HG03575 (cell line): ENCODE data around the gene NOSIP.

ENCODE experiments used
- ATAC-seq: cut with Tn5 transposase; IDR thresholded peaks from one replicate; pipeline ENCODE4 v1.9.1; 2021; ENCODE audit not compliant: unreplicated experiment, insufficient number of reproducible peaks, low FRiP score; ENCODE audit errors: extremely low read depth

NOSIP gene

DNA sequence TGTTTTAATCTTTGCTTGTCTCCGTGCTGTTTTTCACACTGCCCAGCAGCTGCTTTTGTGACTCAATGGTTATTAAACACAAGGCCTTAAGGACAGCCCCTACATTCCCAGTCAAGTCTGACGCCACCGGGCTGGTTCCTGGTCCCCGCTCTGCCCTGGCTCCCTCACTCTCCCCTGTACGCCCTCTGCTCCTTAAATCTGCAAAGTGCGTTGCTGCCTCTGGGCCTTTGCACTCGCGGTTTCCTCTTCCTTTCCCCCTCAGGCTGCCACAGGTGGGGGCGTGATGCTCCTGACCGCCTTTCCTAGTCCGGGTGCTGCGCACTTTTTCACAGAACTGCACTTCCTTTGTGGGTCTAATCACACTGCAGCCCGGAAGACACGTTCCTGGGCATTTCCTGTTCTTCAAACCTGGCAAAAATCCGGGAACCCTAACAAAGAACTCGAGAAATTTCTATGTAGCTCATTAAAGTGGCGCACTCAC, 25.6 kb downstream of the NOSIP start:
- no peak for ATAC-seq

DNA sequence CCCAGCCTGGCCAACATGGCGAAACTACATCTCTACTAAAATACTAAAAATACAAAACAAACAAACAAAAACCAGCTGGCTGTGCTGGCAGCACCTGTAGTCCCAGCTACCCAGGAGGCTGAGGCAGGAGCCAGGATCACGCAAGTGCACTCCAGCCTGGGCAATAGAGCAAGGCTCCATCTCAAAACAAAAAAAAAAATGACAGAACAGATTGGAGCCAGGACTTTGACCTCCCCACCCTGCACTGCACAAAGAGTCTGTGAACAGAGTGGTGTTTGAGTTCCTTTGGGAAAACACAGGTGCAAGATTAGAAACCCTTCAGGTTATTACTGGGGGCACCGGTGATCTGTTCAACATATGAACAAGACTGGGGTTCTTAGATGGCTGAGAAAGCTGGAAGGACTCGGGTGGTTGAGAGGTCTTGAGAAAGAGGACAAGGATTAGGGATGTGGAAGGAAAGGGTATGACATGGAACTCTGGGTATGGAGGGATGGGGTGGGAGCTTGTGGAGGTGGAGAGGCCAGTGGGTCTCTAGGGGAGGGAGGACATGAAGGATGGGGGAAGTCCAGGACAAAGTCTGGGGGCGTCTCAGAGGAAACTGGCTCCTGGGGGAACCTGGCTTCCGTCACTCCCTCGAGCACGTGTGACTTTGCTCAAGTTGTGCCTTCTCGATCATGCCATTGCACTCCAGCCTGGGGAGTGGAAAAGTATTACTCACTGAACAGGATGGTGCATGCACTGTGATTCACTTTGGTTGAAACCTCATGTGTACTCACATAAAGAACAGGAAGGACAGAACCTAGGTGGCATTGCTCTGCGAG, 26.7 kb downstream of the NOSIP start:
- no peak for ATAC-seq

DNA sequence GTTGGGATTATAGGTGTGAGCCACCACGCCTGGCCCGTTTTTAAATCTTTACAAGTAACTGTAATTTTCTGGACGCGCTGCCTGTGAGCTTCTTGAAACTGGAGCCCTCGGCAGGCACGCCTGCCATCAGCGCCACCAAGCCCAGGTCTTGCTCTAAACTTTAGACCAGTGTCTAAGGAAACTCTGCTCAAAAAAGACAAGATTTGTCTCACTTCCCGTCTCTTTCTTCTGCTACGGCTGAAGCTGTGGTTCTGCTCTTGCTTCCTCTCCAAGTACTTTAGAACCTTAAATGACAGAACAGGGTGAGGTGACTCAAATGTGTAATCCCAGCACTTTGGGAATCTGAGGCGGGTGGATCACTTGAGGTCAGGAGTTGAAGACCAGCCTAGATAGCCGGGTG, 27.6 kb downstream of the NOSIP start:
- ATAC-seq: no peak

DNA sequence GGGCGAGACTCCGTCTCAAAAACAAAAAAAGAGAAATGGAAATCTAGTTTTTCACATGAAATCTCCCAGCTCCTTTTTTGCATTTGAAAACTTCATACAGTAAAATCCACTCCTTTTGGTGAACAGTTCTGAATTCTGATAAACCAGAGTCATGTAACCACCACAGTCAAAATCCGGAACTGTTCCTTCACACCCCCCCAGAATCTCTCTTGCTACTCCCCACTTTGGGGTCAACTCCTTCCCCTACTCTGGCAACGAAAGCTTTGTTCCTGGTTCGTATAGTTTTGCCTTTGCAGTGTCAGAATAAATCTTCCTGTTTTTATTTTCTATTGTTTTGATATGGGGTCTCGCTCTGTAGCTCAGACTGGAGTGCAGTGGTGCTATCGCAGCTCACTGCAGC, 28.8 kb downstream of the NOSIP start:
- no peak for ATAC-seq

DNA sequence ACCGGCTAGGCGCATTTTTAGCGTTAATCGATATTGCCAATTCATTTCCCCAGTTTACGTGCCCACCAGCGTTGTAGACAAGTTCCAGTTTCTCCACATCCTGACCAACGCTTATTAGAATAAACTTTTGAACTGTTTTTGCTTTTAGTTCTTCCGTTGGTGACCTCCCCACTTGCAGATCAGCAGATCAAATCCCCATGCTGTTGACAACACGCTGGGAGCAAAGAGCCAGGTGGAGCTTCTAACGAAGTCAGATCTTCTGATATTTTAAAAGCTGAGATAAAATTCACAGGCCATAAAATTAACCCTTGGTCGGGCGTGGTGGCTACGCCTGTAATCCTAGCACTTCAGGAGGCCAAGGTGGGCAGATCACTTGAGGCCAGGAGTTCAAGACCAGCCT, 31.3 kb downstream of the NOSIP start:
- no peak for ATAC-seq

DNA sequence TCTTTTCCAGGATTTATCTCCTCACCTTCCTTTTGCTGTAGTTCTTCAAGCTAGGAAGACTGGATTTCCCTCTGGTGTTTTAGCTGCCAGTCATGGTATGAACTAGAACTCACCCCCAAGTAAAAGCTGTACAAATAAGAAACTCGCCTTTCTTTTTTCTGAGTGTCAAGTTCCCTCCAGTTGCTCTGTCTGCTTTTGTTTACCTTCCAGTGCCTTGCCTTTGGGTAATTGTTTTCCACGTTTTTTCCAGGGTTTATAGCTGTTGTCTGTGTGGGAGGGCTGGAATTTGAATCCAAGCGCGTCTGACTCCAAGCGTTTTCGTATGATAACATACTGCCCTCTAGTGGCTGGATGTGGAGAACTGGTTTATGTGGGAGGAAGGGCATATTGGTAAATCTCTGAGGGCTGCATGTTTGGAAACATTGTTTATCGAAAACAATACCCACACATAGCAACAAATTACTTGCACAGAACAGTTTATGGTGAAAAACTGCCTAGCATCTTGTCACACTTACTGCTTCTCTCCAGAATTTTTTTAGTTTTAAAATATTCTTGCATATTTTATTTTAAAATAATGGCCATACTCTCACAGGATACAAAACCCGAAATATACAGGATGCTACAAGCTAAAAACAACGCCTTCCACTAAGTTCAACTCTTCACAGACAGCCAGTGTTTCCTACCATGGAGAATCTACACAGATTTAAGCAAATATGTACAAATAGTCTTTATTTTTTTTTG, 33.4 kb downstream of the NOSIP start:
- ATAC-seq: no peak

DNA sequence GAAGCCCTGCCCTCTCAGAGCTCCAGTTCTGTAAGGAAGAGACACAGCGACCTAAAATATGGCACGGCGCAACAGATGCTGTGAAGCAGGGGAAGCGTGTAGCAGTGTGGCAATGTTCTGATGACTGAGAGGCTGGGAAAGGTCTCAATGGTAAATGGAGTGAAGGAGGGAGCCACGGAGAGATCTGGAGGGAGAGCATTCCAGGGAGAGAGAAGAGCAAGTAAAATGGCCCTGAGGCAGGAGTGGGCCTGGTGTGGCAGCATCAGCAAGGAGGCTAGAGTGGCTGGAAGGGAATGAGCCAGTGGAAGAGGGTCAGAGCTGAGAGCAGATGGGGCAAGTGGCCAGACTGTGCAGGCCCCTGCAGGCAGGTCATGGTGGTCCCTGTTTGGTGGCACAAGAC, 36.2 kb downstream of the NOSIP start:
- no peak for ATAC-seq

DNA sequence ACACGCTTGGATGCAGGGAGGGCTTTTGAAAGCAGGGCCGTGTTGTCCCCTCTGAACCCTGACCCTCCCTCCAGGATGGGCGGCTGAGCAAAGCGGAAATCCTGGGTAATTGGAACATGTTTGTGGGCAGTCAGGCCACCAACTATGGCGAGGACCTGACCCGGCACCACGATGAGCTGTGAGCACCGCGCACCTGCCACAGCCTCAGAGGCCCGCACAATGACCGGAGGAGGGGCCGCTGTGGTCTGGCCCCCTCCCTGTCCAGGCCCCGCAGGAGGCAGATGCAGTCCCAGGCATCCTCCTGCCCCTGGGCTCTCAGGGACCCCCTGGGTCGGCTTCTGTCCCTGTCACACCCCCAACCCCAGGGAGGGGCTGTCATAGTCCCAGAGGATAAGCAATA, 37.3 kb downstream of the NOSIP start:
- ATAC-seq: no peak

DNA sequence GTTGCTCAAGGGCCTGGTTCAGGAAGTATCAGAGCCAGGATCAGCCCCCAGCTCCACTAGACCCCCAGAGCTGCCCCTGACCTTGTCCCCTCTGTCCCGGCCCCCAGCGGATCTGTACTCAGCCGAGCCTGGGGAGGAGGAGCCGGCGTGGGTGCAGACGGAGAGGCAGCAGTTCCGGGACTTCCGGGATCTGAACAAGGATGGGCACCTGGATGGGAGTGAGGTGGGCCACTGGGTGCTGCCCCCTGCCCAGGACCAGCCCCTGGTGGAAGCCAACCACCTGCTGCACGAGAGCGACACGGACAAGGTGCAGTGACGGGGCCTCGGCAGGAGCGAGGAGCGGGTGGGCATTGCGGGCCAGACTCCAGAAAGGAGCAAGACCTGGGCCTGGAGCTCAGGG, 37.9 kb downstream of the NOSIP start:
- no peak for ATAC-seq

DNA sequence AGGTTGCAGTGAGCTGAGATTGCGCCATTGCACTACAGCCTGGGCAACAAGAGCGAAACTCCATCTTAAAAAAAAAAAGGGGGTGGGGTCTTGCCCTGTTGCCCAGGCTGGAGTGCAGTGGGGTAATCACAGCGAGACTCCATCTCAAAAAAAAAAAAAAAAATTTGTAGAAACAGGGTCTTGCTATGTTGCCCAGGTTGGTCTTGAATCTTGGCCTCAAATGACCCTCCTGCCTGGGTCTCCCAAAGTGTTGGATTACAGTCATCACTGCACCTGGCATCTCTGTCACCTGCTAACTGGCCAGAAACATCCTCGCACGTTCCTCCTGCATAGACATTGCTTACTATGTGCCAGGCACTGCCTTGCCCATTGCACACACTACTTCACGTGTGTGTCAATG, 38.4 kb downstream of the NOSIP start:
- ATAC-seq: no peak

DNA sequence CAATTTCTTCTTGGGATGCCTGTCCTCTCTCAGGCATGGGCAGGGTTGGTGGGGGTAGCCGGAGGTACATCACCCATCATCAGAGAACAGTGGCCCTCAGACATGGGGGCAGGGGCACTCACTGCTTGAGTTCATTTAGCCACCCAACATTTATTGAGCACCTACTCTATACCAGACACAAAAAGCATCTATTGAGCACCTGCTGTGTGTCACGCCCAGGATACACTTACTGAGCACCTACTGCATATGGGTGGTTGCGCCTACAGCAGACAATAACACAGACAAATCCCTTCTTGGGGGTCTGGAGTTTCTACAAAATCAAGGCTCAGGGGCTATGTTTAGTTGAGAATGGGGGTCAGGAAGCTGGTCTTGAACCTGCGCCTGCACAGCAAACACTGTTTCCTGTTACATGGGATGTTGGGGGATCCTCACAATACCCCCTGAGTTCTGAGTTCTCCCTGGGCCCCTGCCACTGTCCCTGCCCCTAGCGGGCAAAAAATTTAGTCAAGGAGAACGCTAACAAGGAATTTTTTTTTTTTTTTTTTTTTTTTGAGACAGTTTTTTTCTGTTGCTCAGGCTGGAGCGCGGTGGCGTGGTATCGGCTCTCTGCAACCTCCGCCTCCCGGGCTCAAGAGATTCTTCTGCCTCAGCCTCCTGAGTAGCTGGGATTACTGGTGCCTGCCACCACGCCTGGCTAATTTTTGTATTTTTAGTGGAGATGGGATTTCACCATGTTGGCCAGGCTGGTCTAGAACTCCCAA, 41.0 kb downstream of the NOSIP start:
- no peak for ATAC-seq

DNA sequence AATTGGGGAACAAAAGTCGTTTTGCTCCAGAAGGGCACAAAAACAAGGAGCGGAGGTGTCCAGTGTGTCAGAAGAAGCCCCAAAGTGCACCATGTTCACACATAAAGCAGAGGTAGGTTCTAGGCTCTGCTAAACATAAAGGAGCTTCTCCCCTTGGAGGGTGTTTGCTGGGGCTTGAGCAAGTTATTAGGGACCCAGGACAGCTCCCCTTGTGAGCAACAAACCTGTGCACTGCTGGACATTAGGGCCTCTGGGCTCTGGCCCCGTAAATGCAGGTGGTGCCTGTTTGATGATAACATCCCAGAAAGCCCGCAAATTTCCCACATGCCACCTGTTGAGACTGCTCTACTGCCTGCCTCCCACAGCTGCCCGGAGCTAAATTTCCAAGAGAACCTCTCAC, 41.7 kb downstream of the NOSIP start:
- no peak for ATAC-seq

DNA sequence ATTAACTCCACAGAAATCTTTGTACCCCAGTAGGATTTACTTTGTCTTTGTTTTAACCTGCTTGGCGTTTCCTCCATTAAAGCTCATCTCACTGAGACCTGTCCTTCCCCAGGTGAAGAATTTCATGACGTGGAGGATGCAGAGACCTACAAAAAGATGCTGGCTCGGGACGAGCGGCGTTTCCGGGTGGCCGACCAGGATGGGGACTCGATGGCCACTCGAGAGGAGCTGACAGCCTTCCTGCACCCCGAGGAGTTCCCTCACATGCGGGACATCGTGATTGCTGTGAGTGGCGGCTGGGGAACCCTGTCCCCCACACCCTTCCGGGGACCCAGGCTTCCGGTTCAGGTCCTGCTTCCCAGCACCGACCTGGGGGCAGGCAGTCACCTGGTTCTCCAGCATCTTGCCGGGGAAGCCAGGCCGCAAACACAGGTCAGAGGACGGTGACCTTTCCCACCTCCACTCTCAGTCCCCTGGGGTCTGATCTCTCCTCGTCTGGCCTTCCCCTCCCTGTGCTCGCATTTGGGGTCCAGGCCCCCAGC, 43.4 kb downstream of the NOSIP start:
- ATAC-seq: no peak

DNA sequence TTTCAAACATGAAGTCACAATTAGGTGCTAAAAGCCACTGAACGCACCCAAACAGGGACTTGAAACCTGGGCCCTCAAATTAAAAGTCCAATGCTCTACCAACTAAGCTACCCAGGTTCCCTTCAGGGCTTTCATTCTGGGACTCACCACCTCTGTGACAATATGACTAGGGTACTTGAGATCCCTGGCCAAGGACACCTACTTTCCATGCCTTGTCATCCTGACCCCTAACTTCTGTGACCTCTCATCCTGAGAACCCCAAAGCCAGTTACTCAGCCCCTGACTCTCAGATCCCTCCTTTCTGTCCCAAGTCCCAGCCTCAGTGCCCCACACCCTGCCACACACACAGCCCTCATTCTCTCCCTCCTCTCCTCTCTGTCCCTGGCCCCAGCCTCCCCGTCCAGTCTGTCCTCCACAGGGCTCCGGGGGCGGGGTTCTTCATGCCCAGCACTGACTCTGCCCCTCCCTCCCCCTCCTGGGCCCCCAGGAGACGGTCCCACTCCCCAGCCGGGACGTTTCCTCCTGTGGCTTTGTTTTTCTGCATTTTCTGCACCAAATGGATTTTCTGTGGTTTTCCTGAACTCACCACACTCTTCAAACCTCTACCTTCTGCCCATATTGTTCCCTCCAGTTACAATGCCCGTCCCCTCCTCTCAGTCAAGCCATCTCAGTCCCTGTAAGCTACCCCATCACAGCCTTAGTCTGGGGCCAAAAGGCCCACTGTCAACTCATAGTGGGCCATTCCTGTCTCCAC, 45.5 kb downstream of the NOSIP start:
- no peak for ATAC-seq

DNA sequence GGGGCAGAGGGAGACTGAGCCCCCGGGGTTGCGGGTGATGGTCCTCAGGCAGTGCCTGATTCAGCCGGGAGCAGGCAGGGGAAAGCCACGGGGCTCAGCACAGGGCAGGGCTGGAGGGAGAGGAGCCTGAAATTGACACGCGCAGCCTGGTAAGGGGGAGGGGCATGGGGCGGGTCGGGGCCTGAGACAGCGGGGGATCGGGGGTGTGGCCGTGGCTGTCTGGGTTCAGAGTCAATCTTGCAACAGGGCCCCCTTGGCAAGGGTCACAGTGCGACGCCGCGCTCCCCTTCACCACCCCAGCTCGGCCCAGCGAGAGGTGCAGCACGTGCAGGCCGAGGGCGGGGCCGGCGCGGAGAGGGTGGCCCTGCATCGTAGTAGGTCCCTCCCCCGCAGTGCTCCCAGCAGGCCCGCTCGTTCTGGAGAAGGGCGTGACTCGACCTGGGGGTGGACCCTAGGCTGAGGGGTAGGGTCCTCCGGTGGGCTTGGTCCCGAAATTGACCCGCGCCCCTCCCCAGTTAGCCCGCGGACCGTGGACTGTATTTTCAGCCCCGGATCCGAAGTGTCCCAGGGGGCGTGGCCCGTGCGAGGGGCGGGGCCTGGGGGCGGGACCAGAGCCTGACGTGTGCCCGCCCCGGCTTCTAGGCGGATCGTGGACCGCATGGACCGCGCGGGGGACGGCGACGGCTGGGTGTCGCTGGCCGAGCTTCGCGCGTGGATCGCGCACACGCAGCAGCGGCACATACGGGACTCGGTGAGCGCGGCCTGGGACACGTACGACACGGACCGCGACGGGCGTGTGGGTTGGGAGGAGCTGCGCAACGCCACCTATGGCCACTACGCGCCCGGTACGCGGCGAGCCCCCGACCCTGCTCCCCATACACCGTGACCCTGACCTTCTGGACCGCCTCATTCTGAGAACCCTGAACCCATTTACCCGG, 46.5 kb downstream of the NOSIP start:
- no peak for ATAC-seq

DNA sequence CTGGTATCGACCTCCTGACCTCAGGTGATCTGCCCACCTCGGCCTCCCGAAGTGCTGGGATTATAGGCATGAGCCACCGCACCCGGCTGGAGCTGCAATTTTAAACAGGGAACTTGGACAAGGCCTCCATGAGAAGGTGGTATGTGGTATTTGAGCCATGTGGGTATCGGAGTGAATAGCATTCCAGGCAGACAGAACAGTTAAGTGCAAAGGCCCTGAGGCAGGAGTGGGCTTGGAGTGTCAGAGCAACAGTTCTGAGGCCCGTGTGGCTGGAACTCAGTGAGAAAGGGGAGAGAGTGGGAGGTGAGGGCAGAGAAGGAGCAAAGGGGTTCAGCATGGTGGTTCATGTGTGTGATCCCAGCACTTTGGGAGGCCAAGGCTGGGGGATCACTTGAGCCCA, 49.6 kb downstream of the NOSIP start:
- no peak for ATAC-seq

DNA sequence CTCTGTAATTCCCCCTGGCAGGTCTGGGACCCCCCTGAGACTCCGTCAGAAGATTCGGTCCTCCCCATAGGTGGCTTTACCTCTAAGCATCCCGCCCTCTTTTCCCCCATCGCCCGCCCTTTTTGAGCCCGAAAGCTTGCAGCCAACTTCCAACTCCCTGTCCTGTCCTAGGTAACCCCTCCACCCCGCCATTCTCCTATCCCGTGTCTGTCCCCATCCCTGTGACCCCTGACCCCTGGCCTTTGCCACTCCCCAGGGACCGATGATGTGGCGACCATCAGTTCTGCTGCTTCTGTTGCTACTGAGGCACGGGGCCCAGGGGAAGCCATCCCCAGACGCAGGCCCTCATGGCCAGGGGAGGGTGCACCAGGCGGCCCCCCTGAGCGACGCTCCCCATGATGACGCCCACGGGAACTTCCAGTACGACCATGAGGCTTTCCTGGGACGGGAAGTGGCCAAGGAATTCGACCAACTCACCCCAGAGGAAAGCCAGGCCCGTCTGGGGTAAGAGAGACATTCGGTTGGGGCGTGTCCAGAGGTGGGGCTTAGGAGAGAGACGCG, 52.1 kb downstream of the NOSIP start:
- ATAC-seq: no peak
